Stimulated activated CD4-positive, alpha-beta T cell treated with anti-CD3 and anti-CD28 coated beads, Interleukin-12 subunit alpha, Interleukin-12 subunit beta, amount 100 ng/mL, for 4 hours (primary cell): ENCODE results near the gene CTSE.

Experiments used
- DNase-seq: peaks from one replicate; pipeline ENCODE4 v3.0.0-alpha.2; 2020

Gene CTSE

DNA sequence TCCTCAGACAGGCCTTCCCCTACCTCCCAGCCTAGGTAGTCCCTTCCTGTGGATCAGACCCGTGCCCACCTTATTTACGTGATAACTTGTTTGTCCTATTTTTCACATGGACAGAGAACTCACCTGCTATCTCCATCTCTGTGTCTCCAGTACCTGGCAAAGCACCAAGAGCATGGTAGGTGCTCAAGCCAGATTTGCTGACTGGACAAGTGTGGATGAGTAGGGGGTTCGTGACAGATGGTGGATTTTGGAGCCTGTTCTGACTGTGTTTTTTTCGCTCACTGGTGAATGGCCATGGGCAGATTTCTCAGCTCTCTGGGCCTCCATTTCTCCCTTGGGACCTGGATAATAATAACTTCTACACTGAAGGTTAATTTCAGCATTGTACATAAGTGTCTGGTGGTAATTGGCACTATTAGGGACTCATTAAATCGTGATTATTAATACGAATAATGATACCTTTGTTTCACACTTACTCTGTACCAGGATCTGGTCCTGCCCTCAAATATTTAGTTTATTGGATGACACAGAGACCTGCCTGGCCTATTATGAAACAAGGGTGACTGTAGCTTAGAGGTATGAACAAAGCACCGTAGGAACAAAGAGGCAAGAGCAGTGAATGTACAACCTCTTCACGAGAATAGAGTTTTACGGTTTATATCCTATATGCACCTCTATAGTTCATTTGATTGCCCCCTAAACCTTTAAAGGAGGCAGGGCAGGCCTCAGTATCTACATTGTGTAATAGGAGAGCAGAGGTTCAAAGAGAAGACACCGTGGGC lies 56.0 kb downstream of the CTSE start:
- no peak for DNase-seq

DNA sequence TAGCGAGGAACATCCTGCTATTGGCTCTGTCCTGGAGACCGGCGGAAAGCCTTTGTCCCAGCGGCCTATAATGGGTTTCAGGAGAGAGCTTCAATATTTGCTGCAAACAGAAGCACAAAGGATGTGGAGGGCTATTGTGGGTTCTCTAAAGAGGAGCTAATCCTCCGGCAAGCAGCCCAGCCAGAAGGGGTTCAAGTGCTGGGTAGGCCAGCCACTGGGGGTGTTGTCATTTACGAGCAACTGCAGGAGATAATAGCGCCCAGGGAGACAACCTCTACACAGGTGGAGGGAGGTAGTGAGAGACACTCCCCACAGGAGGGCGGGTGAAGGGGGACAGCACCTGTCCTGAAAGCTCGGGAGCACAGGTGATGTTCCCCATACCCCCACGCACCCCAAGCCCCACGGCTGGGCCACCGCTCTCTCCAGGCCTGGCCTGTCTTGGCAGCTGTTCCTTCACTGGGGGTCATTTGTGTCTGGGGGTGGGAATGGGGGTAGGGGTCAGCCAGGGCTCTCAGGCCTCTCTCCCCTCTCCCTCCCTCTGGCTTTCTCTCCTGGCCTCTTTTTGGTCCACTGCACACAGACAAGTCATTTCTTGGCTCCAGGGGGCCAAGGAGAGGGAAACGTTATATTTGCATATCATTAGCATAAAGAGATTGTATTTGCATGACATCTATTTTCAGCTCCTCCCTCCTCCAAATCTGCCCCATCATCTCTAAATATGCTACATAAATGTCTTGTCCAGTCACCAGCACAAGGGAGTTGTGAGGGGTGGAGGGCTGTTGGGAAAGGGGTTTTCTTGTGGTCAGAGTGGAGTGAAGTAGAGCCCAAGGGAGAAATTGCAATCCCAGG lies 58.4 kb downstream of the CTSE start:
- no peak for DNase-seq

DNA sequence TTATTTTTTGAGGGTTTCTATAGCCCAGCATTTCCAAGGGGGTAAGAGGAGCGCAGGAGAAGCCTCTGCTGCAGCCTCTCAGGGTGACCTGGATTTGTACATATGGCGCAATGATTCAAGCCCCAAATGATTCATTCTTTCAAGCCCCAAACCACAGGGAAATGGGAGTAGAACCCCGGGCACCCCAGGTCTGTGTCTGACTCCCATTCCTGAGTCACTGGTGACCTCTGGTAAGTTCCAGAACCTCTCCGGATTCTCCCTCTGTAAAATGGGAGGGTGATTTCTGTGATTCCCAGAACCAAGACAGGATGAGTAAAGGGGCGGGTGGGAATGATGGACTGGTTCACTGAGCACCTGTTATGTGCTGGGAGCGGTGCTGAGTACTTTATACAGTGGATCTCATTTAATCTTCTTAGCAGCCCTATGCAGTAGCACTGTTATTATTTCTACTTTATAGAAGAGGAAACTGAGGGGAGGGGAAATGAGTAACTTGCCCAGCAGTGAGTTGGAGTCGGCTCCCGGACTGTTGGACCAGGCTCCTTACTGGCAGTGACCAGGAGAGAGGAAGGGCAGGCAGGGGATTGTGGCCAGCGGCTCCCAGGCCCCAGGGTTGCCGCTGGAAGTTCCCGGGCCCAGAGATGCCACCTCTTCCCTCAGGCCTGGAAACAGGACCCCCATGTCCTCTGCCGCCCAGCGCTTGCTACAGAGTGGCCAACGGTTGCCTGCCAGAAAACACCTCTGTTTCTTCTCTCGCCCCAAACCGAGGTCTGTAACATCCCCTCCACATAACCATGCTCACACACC lies 60.1 kb downstream of the CTSE start:
- DNase-seq, result no peak

DNA sequence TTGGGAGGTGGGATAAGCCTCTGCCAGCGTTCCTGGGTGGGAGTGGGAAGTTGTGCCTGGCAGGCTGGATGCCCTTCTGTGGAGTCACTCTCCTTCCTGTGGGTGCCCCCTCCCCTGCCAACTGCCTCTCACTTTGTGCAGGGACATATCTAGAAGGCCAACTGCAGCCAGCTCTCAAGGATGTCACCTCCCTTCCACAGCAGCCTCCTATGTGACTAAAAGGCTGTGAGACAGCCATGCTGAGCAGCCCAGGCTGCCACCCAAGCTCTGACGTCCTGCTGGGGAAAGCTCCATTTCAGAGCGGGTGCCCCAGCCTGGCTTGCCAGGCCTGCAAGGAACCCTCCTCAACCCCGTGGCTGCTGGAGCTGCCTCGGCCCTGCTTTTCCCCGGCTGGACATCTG lies 60.9 kb downstream of the CTSE start:
- DNase-seq, result no peak

DNA sequence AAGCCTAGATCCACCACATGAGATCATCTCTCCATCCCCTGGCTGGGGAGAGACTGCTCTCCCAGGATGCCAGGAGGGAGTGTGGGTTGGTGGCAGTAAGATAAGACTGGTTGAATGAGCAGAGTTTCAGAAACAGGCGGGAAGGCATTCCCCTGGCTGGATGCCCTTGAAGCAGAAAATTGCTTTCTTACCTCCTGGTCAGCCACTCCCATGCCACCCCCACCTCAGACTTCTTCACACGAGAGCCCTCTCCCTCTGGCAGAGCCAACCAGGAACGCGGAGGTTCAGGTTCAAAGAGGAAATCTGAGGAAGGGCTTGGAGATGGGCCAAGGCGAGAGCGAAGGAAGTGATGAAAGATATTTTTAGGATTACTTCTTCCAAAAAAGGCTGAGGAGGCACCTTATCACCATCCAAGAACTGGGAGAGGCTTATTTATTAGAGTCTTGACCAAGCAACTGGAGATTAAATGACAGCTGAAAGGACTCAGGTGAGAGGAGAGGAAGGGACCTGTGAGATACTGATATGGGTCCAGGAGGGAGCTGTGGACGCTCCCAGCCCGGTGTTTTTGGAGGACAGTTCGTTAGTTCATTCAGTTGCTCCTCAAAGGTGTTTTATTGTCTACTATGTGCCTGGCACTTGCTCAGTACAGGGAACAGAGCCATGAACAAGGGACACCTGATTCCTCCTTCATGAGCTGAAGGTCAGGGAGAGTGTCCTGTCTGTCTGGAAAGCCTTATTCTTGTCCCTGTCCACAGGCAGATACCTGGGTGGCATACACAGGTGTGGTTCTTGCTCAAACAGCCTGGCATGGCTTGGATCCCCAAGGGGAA lies 61.5 kb downstream of the CTSE start:
- DNase-seq, result no peak

DNA sequence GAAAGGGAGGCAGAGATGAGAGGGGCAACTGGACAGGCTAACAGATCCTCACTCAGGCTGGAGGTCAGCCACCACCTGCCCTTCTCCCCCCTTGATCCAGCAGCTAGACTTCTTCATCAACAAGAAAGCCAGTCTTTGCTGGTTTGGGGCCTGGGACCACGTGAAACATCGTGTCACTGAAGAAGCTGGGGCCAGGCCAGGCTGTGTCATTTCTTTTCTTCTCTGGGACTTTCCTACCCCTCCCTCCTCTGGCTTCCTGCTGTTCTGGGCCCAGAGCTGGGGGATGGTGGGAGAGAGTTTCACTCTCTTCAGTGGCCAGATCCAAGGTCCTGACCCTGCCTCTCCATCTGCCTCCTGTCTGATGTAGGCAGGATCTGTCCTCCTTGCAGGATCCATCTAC lies 62.3 kb downstream of the CTSE start:
- DNase-seq, result no peak

DNA sequence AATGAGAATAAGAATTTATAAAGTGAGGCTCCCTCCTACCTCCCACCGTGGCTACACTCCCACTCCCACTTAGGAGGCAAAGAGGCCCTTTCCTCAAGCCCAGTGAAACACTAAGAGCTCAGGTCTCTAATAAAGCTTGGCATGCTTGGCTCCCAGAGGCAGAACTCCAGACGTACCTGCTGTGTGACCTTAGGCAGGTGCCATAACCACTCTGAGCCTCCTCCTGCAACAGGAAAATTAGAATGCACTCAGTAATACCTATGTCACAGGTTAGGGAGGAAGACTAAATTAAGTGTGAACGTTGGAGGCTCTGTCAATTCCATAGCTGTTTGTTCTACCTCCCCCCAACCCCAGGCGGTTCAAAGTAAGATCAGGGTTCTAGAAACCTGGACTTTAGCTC lies 63.9 kb downstream of the CTSE start:
- no peak for DNase-seq
